B cell (primary cell): ENCODE results near the gene SLC35F3. TPM values are rescaled to one million over a fixed set of nuclear protein-coding genes. Genes with fewer than 3 reads are reported as not detected.

Experiments
- ATAC-seq: fragments of 200-7000 bp; cut with Tn5 transposase; one replicate; pipeline ENCODE4 v1.10.0; 2021; ENCODE audit warnings: low read depth, mild to moderate bottlenecking, moderate number of reproducible peaks, moderate library complexity
- CTCF ChIA-PET: fragments of 350-600 bp; sonication (Branson Sonifier 250); formaldehyde crosslinking; loops from one replicate; lab custom pipeline; 2021; ENCODE audit warnings: antibody characterized with exemption, inconsistent platforms; lab: Charles Lee
- POLR2A ChIA-PET: fragments of 350-600 bp; sonication (Branson Sonifier 250); formaldehyde crosslinking; loops from one replicate; lab custom pipeline; 2021; ENCODE audit warnings: antibody characterized with exemption; lab: Charles Lee
- DNase-seq: peaks from one replicate; pipeline ENCODE4 v3.0.0; 2013
- H2AFZ ChIP-seq: 2 replicates; pipeline ENCODE4 v1.6.1; 2012; ENCODE audit warnings: mild to moderate bottlenecking, low read depth, low read length; ENCODE audit not compliant: insufficient read depth, poor library complexity, severe bottlenecking
- H3K27ac ChIP-seq, 2 donors: 1 replicate in 1 of 2; 2 replicates in 1 of 2; pipeline ENCODE4 v1.5.1; 2012 to 2013; ENCODE audit warnings: low read length in 2 of 2, mild to moderate bottlenecking in 2 of 2, moderate library complexity in 1 of 2
- H3K27me3 ChIP-seq, 4 experiments: fragments of 200-600 bp in 1 of 4; sonication (generic) in 1 of 4; replicated peaks in 1 of 4; 1 replicate in 2 of 4; 2 replicates in 2 of 4; pipeline versions ENCODE4 v1.6.1 to v1.7.0; 2013 to 2016; ENCODE audit warnings: low read length in 3 of 4, mild to moderate bottlenecking in 2 of 4, mixed read lengths in 1 of 4, moderate library complexity in 1 of 4; ENCODE audit not compliant: insufficient read depth in 4 of 4, control insufficient read depth in 3 of 4; ENCODE audit errors: control extremely low read depth in 1 of 4
- H3K36me3 ChIP-seq, 2 experiments: replicated peaks in 1 of 2; 1 replicate in 1 of 2; 2 replicates in 1 of 2; pipeline versions ENCODE4 v1.6.1 to v1.7.1; 2013; ENCODE audit warnings: low read length in 1 of 2; ENCODE audit not compliant: insufficient read depth in 2 of 2, control insufficient read depth in 1 of 2; ENCODE audit errors: control extremely low read depth in 1 of 2, extremely low read depth in 1 of 2
- H3K4me1 ChIP-seq, 2 donors: fragments of 200-600 bp in 1 of 2; sonication (generic) in 1 of 2; 1 replicate in 1 of 2; 2 replicates in 1 of 2; pipeline versions ENCODE4 v1.5.1 to v1.6.1; 2013 to 2017; ENCODE audit warnings: low read length in 2 of 2; ENCODE audit not compliant: control insufficient read depth in 2 of 2, insufficient read depth in 2 of 2
- H3K4me2 ChIP-seq: replicated peaks from 2 replicates; pipeline ENCODE3; 2012; ENCODE audit warnings: mild to moderate bottlenecking, low read depth, low read length; ENCODE audit not compliant: poor library complexity, severe bottlenecking
- H3K4me3 ChIP-seq, 5 experiments: fragments of 200-600 bp in 1 of 5; sonication (generic) in 1 of 5; 1 replicate in 3 of 5; 2 replicates in 2 of 5; pipeline versions ENCODE4 v1.5.1 to v1.7.0; 2011 to 2016; ENCODE audit warnings: low read length in 4 of 5, mild to moderate bottlenecking in 4 of 5, low read depth in 2 of 5, control low read depth in 1 of 5, moderate library complexity in 1 of 5; ENCODE audit not compliant: insufficient read depth in 1 of 5; ENCODE audit errors: control extremely low read depth in 1 of 5, extremely low read depth in 1 of 5
- H3K79me2 ChIP-seq: fragments of 200-600 bp; sonication (generic); one replicate; pipeline ENCODE4 v1.6.0; 2016; ENCODE audit warnings: low read length; ENCODE audit not compliant: control insufficient read depth, insufficient read depth
- H3K9ac ChIP-seq: fragments of 200-600 bp; sonication (generic); 2 replicates; pipeline ENCODE4 v1.6.1; 2017; ENCODE audit warnings: mild to moderate bottlenecking, low read length, moderate library complexity
- H3K9me3 ChIP-seq, 3 donors: one replicate each; pipeline versions ENCODE4 v1.6.1 to v1.7.1; 2013; ENCODE audit warnings: low read length in 2 of 3; ENCODE audit not compliant: control insufficient read depth in 2 of 3, insufficient read depth in 1 of 3; ENCODE audit errors: control extremely low read depth in 1 of 3
- H4K20me1 ChIP-seq: 2 replicates; pipeline ENCODE4 v1.6.0; 2012; ENCODE audit warnings: mild to moderate bottlenecking, low read length; ENCODE audit not compliant: insufficient read depth, control insufficient read depth, poor library complexity, severe bottlenecking
- H3K27ac Mint-ChIP-seq: one replicate; pipeline ENCODE4 v1.8.0; 2021; ENCODE audit warnings: mixed read lengths
- H3K27me3 Mint-ChIP-seq: one replicate; pipeline ENCODE4 v1.8.0; 2021; ENCODE audit warnings: mixed read lengths
- H3K4me1 Mint-ChIP-seq: one replicate; pipeline ENCODE4 v1.8.0; 2021; ENCODE audit warnings: mixed read lengths
- H3K4me3 Mint-ChIP-seq: one replicate; pipeline ENCODE4 v1.8.0; 2021; ENCODE audit warnings: mixed read lengths
- H3K9me3 Mint-ChIP-seq: one replicate; pipeline ENCODE4 v1.8.0; 2022; ENCODE audit warnings: mixed read lengths; ENCODE audit not compliant: insufficient read depth
- EZH2 ChIP-seq: IDR thresholded peaks from 2 replicates; pipeline ENCODE4 v1.6.1; 2012; ENCODE audit warnings: borderline replicate concordance, low read depth, mild to moderate bottlenecking, moderate library complexity, low read length; ENCODE audit not compliant: insufficient read depth, poor library complexity, severe bottlenecking
- WGBS: methylation state at CpG from one replicate; pipeline ENCODE4 v1.1.5; 2013; ENCODE audit warnings: missing lambda C conversion rate; ENCODE audit not compliant: insufficient coverage; 5-methylcytosine and 5-hydroxymethylcytosine counted together
- intact Hi-C: fragments of 100-400 bp; cut with micrococcal nuclease; formaldehyde crosslinking; loops from one replicate; pipeline ENCODE4 v1.10.0; 2022
- polyA plus RNA-seq: library from polyadenylated mRNA; depleted of rRNA; stranded (reverse); fragments of >200 nt; gene quantifications from 2 replicates; pipeline ENCODE4 v1.2.3, GENCODE V29; 2012
- total RNA-seq, 2 donors: library from RNA; stranded (reverse); fragments of 120-200 nt in 1 of 2; gene quantifications; 1 replicate in 1 of 2; 2 replicates in 1 of 2; pipeline versions ENCODE4 v1.2.3 to v1.2.4, GENCODE V29; 2013 to 2022
- TF ChIP-seq, protein P1 (sequence below): fragments of 200-600 bp; IDR thresholded peaks from one replicate; pipeline ENCODE4 v1.8.0; 2022; ENCODE audit warnings: antibody characterized with exemption, mild to moderate bottlenecking

Gene SLC35F3
- total and polyA plus RNA-seq, 2 donors (not counting 1 experiment from before 2014, with no cell fraction given): not detected

DNA sequence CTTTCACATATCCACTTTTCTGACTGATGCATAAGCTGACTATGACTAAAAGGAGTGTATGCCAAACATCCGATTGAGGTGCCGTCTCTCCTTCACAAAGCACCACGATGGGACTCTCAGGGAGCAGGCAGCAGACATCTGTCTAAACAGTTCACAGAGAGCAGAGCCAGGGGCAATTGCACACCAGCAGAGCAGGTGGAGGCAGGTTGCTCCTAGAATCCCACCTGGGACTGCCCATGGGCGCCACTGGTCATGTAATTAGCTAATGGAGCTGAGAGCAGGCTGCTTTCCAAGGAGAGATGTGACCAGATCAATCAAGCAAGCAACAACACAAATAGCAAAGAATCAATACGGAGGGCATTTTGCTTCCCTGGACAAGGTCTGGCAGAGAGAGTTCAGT is 438.3 kb downstream of the SLC35F3 start:
- Histone ChIP-seq H3K27ac (no peak overlapping the region), H3K27me3 (no peaks in the 10 kb centered on the region), H3K4me3 (no peak overlapping the region), H3K36me3 (no peaks in the 10 kb centered on the region), H3K4me1 (no peaks in the 10 kb centered on the region), H3K9ac (no peak overlapping the region), H3K79me2 (no peaks in the 10 kb centered on the region), H3K4me2 (no peak overlapping the region), H4K20me1 (no peaks in the 10 kb centered on the region), H3K9me3 (peaks cover 0 to 12% (median 6%) of the 10 kb centered on the region in 3 donors), H2AFZ (no peak overlapping the region)
- TF ChIP-seq, protein P1, sequence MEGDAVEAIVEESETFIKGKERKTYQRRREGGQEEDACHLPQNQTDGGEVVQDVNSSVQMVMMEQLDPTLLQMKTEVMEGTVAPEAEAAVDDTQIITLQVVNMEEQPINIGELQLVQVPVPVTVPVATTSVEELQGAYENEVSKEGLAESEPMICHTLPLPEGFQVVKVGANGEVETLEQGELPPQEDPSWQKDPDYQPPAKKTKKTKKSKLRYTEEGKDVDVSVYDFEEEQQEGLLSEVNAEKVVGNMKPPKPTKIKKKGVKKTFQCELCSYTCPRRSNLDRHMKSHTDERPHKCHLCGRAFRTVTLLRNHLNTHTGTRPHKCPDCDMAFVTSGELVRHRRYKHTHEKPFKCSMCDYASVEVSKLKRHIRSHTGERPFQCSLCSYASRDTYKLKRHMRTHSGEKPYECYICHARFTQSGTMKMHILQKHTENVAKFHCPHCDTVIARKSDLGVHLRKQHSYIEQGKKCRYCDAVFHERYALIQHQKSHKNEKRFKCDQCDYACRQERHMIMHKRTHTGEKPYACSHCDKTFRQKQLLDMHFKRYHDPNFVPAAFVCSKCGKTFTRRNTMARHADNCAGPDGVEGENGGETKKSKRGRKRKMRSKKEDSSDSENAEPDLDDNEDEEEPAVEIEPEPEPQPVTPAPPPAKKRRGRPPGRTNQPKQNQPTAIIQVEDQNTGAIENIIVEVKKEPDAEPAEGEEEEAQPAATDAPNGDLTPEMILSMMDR: no peak
- no peak for TF ChIP-seq EZH2
- peaks cover 7% of the 10 kb centered on the region for H3K27me3 Mint-ChIP-seq
- ATAC-seq (no peak), DNase-seq (no peak)
- no peak overlapping the region for H3K27ac Mint-ChIP-seq
- intact Hi-C loops: no loop called here
- peaks cover 8% of the 10 kb centered on the region for H3K9me3 Mint-ChIP-seq
- H3K4me3 Mint-ChIP-seq: no peak overlapping the region
- POLR2A ChIA-PET: no interaction called here
- no peaks in the 10 kb centered on the region for H3K4me1 Mint-ChIP-seq
- 89% methylated on average over 4 of the region's 5 CpGs for WGBS
- CTCF ChIA-PET: no interaction called here

DNA sequence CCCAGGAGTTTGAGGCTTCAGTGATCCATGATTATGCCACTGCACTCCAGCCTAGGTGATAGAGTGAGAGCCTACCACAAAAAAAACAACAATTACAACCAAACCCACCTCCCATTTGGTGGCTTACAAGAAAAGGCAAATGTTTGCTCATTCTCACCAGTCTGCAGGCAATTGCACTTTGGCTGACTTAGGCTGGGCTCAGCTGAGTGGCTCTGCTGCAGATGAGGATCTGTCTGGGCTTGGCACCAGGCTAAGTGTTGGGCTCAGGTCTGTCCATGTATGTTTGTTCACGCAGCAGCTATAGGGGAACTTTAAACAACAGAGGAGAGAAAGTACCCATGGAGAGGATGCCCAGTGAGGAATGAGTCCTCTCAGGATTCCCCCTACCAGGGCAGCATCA is 440.8 kb downstream of the SLC35F3 start:
- no peaks in the 10 kb centered on the region for H3K36me3 ChIP-seq
- 100% methylated on average over 1 of the region's 1 CpG for WGBS

More for the DNA sequence above, 440.8 kb downstream of the SLC35F3 start:
- no peaks in the 10 kb centered on the region for H4K20me1 ChIP-seq
- H3K4me1 Mint-ChIP-seq: no peaks in the 10 kb centered on the region
- CTCF ChIA-PET: no interaction called here
- no peak overlapping the region for H3K27ac ChIP-seq
- H3K9me3 ChIP-seq: peaks cover 0 to 4% (median 2%) of the 10 kb centered on the region in 3 donors
- intact Hi-C loops: no loop called here
- DNase-seq (no peak), ATAC-seq (no peak)
- POLR2A ChIA-PET: no interaction called here
- H3K79me2 ChIP-seq: no peaks in the 10 kb centered on the region
- no peak overlapping the region for H2AFZ ChIP-seq
- H3K4me1 ChIP-seq: no peaks in the 10 kb centered on the region
- H3K4me3 ChIP-seq: no peak overlapping the region
- peaks cover 0 to 4% (median 1%) of the 10 kb centered on the region in 4 experiments for H3K27me3 ChIP-seq
- no peak overlapping the region for H3K9ac ChIP-seq
- H3K4me3 Mint-ChIP-seq: no peak overlapping the region
- no peak overlapping the region for H3K4me2 ChIP-seq
- peaks cover 16% of the 10 kb centered on the region for H3K27me3 Mint-ChIP-seq
- TF ChIP-seq EZH2: no peak
- TF ChIP-seq, protein P1: no peak
- H3K9me3 Mint-ChIP-seq: peaks cover 5% of the 10 kb centered on the region
- H3K27ac Mint-ChIP-seq: no peak overlapping the region
